ENCODE measurements around the gene AIFM2.
"Not testable (repeated sequence)": the region's sequence is repeated elsewhere in the genome, so short reads cannot be mapped to it uniquely, and the experiment has no call there.

Gene AIFM2

DNA sequence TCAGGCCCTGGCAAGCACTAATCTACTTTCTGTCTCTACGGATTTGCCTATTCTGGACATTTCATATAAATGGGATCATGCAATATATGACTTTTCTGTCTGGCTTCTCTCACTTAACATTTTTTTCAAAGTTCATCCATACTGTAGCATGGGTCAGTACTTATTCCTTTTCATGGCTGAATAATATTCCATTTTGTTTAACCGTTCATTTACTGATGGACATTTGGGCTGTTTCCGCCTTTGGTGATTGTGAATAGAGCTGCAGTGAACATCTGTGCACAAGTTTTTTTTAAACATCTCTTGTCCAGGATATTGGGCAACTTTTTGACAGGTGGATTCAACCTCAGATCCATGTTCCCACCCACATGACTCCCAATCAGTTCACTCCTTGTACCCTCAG is 31.0 kb downstream of the AIFM2 start:
- H3K27me3 ChIP-seq (replicated peaks; ENCODE audit: control insufficient read depth, insufficient read depth, low read length): peaks cover 1% of the 10 kb centered on the region; the same call in 1 of the 2 replicates
- H3K36me3 ChIP-seq (ENCODE audit: control insufficient read depth, insufficient read depth, low read length): no peaks in the 10 kb centered on the region
- TF ChIP-seq CTCF (IDR thresholded peaks at IDR 0.05; ENCODE audit: insufficient read depth, low read length, poor library complexity, severe bottlenecking): no peak
- no peak for DNase-seq (ENCODE audit: extremely low read depth, insufficient read length)
- no peak overlapping the region for H3K4me3 ChIP-seq (replicated peaks; ENCODE audit: low read depth, low read length)

DNA sequence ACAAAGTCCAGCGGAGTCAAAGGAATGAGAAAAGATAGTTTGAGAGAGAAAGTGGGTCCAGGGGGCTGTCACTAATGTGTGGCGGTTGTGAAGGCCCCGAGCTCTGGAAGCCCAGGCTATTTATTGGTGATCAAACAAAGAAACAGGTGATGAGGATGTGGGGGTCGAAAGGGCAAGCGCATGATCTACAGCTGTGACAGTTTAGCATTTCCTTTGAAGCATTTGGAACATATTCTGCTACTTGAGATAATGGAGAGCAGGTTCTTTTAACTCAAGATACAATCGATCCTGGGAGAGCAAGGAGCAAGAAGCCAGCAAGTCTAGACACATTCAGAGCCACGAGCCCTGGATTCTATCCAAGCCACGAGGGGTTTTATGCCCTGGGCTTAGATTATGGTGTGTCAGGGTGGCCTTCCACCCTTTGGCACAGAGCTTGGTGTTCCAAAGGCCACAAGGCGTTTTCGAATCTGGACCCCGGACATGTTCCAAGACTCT is 31.5 kb downstream of the AIFM2 start:
- not testable (repeated sequence) for H3K27me3 ChIP-seq (replicated peaks; ENCODE audit: control insufficient read depth, insufficient read depth, low read length); DNase-seq (ENCODE audit: extremely low read depth, insufficient read length); H3K36me3 ChIP-seq (ENCODE audit: control insufficient read depth, insufficient read depth, low read length)

GRCh38 chr10:70098271-70098670 is 34.4 kb downstream of the AIFM2 start:
- no peaks in the 10 kb centered on the region for H3K36me3 ChIP-seq (ENCODE audit: control insufficient read depth, insufficient read depth, low read length)
- peaks cover 1% of the 10 kb centered on the region; the same call in 1 of the 2 replicates for H3K27me3 ChIP-seq (replicated peaks; ENCODE audit: control insufficient read depth, insufficient read depth, low read length)
- H3K4me3 ChIP-seq (replicated peaks; ENCODE audit: low read depth, low read length): no peak overlapping the region
- no peak for DNase-seq (ENCODE audit: extremely low read depth, insufficient read length)
- TF ChIP-seq CTCF (IDR thresholded peaks at IDR 0.05; ENCODE audit: insufficient read depth, low read length, poor library complexity, severe bottlenecking): no peak

More for the DNA sequence above, 31.5 kb downstream of the AIFM2 start:
- H3K4me3 ChIP-seq (replicated peaks; ENCODE audit: low read depth, low read length): not testable (repeated sequence)

DNA sequence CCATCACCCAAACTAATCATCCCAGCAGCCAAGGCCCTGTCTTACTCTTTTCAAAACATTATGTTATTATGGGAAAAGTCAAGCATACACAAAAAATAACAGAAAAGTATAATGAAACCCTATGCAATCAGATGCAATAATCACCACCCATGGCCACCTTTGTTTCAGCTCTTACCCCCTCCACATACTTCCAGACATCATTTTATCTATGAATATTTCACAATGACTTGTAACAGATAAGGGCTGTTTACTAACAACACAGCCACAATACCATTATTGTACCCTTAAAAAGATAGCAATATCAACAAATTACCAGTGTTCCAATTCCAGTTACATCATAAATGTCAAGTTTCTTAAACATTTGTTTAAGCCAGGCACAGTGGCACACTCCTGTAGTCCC is 35.2 kb downstream of the AIFM2 start:
- TF ChIP-seq CTCF (IDR thresholded peaks at IDR 0.05; ENCODE audit: insufficient read depth, low read length, poor library complexity, severe bottlenecking): no peak
- H3K27me3 ChIP-seq (replicated peaks; ENCODE audit: control insufficient read depth, insufficient read depth, low read length): peaks cover 1% of the 10 kb centered on the region; the same call in 1 of the 2 replicates
- H3K4me3 ChIP-seq (replicated peaks; ENCODE audit: low read depth, low read length): no peak overlapping the region
- H3K36me3 ChIP-seq (ENCODE audit: control insufficient read depth, insufficient read depth, low read length): no peaks in the 10 kb centered on the region
- no peak for DNase-seq (ENCODE audit: extremely low read depth, insufficient read length)

DNA sequence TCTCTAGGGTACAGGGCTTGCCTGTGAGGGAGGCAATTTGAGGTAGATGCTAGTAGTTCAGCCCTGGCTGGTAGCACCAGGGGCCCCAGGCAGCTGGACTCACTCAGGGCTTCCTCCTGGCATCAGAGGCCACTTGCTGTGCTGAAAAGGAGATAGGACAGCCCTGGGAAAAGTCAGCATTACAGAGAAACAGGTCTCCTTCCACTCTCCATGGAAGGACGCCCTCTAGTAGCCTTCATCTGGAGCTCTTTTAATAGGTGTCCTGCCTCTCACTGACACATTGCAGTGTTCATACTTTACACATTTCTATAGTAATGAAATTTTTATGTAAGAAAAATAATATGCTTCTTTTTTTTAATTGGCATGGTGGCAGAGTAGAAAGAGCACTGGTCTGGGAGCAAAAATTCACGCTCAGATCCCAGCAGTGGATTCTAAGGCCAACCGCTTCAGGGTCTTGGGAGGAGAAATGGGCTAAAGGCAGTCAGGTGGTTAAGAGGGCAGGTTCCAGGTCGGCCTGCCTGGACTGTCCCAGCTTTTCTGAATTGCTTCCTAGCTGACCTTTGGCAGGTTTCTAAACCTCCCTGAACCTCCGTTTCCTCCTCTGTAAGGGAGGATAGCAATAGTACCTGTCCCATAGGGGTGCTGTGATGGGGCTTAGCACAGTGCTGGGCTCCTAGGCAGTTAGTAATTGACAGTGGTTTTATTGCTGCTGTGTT is 35.8 kb downstream of the AIFM2 start:
- TF ChIP-seq CTCF (IDR thresholded peaks at IDR 0.05; ENCODE audit: insufficient read depth, low read length, poor library complexity, severe bottlenecking): no peak

DNA sequence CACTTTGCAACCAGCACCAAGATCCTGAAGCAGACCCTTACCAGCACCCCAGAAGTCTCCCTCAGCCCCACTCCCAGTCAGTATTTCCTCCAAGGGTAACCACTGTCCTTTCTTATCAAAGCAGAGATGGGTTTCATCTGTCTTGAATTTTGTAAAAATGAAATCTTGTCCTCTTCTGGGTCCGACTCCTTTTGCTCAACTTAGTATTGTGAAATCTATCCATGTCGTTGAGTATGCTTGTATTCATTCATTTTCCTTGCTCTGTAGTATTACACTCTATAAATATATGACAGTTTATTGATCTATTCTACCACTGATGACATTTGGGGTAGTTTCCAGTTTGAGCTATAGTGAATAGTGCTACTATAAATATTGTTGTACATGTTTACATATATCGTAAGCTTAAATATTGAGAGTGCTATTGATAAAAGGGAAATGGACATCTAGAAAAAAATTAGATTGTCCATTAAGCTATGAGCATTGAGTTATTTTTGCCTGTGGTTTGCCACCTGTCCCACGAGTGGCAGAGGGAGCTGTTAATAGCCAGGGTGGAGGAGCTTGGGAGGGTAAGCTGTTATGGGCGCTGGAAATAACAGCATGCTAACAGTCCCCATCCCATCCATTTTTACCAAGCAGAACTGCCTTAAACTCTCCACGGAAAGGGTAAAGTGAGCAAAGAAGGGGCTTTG is 36.5 kb downstream of the AIFM2 start:
- DNase-seq (ENCODE audit: extremely low read depth, insufficient read length): no peak
- no peak for TF ChIP-seq CTCF (IDR thresholded peaks at IDR 0.05; ENCODE audit: insufficient read depth, low read length, poor library complexity, severe bottlenecking)
- Histone ChIP-seq H3K27me3 (replicated peaks; ENCODE audit: control insufficient read depth, insufficient read depth, low read length) (peaks cover 1% of the 10 kb centered on the region; the same call in 1 of the 2 replicates), H3K36me3 (ENCODE audit: control insufficient read depth, insufficient read depth, low read length) (no peaks in the 10 kb centered on the region), H3K4me3 (replicated peaks; ENCODE audit: low read depth, low read length) (no peak overlapping the region)

More for the DNA sequence above, 35.8 kb downstream of the AIFM2 start:
- Histone ChIP-seq H3K36me3 (ENCODE audit: control insufficient read depth, insufficient read depth, low read length) (no peaks in the 10 kb centered on the region), H3K4me3 (replicated peaks; ENCODE audit: low read depth, low read length) (no peak overlapping the region), H3K27me3 (replicated peaks; ENCODE audit: control insufficient read depth, insufficient read depth, low read length) (peaks cover 1% of the 10 kb centered on the region; the same call in 1 of the 2 replicates)
- DNase-seq (ENCODE audit: extremely low read depth, insufficient read length): no peak
